HG03378 (cell line): Measurements from ENCODE around the gene ARID3A.
"Not testable (repeated sequence)": the region's sequence is repeated elsewhere in the genome, so short reads cannot be mapped to it uniquely, and the experiment has no call there.

Source experiments
- ATAC-seq: cut with Tn5 transposase; IDR thresholded peaks from one replicate; pipeline ENCODE4 v1.9.1; 2021; ENCODE audit warnings: mild to moderate bottlenecking, moderate library complexity; ENCODE audit not compliant: unreplicated experiment

The ARID3A gene

DNA sequence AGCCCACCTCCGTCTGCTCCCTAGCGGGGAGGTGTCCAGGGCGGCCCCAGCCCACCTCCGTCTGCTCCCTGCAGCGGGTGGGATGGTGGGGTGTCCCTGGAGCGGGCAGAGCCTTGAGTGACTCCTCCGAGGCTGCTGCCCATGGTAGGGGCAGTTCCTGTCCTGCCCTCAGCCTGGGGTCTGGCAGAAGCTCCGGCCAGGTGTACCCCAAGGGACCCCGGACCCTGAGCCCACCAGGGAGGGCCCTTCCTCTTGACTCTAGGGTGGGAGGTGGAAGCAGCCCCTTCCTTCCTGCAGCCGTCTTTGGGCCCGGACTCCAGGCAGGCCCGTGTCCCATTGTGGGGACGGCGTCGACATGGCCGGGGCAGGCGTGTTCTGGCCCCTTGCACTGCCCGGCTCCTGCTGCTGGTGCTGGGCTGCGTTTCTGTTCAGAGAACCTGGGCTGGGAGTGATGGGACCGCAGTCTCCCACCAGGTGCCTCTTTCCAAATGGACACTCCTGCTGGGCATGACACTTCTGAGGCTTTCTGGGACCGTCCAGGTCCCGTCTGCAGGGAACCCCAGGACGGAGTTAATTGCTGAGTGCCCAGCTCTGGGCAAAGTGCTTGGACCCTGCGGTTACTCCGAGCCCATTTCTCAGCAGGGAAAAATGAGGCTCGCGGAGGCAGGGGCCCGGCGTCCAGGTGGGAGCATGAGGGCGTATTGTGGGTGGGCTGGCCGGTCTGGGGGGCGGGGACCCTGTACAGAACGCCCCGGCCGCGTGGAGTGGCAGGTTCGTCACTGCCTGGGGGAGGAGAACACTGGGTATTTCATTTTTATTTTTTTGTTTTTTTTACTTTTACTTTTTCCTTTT is 19.8 kb downstream of the ARID3A start:
- no peak for ATAC-seq

DNA sequence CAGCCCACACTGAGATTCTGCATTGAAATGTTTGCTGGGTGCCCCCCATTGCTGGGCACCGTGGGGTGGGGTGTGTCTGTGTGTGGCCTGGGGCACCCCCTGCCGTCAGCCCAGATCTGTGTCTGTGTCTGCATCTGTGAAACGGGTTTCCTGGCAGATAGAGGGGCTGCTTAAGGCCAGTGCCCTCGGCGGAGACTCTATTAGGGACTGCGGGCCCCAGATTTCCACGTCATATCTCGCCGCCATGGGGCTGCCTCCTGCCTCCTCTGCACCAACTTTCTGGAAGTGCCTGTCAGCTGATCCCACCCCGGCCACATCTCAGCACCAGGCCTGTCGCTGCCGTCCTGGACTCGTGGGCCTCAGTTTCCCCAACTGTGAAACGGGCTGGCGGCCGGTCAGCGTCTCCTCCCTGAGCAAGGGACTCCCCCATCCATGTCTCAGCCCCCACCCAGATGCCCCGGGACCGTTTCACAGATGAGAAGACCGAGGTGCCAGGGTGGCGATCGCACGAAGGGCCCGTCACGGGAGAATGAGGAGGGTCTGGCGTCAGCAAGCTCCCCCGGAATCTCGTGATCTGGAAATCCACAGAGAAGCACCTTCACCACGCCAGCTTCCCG is 21.4 kb downstream of the ARID3A start:
- ATAC-seq: peak; percentile 12

DNA sequence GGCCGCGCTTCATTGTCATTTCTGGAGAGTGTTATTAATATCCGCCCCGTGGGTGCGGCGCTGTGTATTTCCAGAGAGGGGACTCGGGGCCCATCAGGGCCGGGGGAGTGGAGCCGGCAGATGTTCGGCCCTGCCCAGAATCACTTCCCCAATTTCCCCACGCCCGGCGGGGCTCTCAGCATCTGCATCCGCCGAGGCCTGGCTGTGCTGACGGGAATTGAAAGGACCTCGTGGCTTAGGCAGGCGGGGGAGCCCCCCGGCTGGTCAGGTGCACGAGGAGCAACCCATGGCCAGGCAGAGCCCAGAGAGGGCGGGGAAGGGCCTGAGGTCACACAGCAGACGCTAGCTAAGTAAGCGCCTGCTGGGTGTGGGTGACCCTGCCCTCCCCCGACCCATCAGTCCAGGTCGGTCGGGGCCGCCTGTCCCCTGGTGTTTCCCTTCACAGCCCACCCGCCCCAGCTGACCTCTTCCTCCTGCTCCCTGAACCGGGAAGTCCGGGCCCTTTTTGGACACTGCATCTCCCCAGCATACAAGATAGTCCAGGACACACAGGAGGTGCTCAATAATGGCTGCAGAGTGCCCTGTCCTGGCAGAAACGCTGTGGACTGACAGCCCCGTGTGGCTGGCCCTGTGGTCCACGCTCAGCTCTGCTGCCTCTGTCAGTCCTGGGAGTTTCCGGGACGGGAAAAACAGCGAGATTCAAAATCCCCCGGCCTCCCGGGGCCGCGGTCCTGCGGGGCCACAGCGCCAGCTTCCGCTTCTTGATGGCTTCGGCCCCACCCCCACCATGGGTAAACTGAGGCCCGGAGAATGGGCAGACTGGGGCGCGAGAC is 22.1 kb downstream of the ARID3A start:
- ATAC-seq: peak; percentile 60

DNA sequence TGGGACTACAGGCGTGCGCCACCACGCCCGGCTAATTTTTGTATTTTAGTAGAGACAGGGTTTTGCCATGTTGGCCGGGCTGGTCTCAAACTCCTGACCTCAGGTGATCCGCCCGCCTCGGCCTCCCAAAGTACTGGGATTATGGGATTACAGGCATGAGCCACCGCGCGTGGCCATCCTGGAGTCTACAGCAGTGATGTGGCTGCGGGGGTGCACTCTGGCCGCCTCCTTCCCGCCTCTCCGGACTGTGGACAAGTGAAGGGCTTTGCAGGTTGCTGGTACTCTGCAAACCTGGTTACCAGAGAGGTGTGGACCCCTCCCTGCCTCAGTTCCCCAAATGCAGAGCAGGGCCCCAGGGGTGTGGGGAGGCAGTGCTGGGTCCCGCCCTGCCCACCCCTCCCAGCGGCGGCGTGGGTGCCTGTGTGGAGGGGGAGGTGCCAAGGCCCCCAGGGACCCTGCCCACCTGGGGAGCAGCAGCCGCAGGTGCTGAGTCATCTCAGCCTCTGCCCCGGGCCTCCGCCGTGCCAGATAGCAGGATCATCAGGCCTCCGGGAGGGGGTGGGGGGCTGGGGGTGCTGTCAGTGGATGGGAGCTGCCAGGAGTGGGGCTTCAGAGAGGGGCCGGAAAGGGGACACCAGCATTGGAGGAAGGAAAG is 23.1 kb downstream of the ARID3A start:
- ATAC-seq: no peak

DNA sequence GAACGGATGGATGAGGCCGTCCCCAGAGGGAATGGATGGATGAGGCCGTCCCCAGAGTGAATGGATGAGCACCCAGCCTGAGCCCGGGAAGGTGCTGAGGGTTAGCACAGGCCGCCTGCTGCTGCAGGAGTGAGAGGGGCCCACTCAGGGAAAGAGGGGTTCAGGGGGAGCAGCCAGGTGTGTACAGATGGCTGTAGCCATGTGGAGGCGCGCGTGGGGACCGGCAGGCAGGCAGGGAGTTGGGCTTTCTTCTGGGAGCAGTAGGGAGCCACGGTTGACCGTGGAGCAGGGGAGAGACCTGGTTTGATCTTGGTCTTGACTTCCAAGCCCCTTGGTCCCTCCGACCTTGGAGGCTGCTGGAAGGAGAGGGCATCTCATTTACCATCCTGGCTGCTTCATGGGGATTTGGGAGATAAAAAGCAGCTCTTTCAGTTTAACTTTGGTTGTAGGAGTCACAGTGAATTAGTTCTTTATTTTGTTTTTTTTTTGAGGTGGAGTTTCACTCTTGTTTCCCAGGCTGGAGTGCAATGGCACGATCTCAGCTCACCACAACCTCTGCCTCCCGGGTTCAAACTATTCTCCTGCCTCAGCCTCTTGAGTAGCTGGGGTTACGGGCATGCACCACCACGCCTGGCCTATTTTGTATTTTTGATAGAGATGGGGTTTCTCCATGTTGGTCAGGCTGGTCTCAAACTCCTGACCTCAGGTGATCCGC is 24.7 kb downstream of the ARID3A start:
- no peak for ATAC-seq

DNA sequence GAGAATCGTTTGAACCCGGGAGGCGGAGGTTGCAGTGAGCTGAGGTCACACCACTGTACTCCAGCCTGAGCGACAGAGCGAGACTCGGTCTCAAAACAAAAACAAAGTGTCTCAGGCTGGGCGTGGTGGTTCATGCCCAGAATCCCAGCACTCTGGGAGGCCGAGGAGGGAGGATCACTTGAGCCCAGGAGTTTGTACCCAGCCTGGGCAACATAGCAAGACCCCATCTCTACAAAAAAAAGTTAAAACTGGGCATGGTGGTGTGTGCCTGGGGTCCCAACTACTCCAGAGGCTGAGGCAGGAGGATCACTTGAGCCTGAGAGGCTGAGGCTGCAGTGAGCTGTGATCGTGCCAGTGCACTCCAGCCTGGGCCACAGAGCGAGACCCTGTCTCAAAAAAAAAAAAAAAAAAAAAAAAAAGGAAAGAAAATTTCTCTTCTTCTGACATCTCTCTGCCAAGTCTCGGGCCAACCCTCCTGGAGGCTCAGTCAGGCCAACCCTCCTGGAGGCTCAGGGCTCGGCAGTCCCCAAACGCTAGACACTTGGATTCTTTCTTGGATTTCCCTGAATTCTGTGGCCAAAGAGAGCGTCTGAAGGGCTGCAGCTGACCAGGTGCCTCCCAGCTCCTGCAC is 26.3 kb downstream of the ARID3A start:
- ATAC-seq: no peak

DNA sequence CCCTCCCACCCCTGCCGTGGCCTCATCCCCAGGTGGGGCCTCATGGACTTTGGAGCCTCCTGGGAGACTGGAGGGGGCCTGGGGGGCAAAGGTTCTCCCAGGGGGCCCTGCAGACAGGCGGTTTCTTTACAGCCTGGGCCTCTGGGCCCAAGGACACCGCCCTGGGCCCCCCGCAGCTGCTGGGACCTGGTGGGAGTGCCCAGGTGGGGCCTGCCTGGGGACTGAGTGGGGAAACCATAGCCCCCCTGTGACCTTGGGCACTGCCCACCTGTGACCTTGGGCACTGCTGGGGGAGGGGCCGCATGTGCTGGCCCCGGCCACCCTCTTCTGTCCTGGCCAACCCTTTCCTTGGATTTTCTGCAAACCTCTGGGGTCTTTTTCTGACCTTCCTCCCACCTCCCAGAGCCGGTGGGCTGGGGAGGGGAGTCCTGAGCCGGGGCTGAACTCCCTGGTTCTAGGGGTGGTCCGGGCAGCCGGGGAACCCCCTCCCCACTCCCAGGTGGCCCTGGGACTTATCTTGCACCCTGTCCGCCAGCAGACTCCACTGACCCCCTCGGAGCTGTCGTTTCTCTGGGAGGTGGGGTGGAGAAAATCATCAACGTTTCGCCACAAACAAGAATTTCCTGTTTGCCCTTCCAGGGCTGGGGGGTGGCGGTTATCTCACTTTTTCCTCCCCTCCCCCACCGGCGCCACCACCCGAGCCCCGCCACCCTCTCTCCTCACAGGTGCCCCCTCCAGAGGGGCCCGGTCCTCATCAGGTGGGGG is 27.0 kb downstream of the ARID3A start:
- ATAC-seq: no peak

DNA sequence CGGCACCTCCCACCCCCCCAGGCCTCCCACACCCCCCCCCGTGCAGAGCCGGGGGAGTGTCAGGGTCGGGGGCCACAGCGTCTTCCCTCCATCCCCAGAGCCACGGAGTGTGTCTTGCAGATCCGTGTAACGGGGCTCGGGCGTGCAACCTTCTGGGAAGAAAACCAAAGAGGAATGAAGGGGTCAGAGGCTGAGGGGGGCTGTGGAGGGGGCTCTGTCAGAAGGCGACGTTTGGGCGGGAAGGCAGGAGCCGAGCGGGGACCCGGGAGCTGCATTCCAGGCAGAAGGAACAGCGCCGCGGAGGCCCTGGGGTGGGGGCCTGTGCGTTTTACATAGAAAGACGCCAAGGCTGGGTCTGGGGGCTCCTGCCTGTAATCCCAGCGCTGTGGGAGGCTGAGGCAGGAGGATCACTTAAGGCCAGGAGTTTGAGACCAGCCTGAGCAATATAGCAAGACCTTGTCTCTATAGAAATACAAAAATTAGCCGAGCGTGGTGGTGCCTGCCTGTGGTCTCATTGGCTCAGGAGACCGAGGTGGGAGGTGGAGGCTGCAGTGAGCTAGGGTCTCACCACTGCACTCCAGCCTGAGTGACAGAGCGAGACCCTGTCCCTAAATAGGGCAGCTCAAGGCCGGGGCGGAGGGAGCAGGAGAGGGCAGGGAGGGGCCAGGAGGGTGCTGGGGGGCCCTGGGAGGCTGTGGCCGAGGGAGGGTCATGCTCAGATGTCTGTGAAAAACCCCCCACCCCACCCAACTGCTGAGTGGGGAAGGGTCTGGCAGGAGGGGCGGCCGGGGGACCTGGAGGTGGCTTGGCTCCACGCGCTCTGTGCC is 27.8 kb downstream of the ARID3A start:
- ATAC-seq: no peak

DNA sequence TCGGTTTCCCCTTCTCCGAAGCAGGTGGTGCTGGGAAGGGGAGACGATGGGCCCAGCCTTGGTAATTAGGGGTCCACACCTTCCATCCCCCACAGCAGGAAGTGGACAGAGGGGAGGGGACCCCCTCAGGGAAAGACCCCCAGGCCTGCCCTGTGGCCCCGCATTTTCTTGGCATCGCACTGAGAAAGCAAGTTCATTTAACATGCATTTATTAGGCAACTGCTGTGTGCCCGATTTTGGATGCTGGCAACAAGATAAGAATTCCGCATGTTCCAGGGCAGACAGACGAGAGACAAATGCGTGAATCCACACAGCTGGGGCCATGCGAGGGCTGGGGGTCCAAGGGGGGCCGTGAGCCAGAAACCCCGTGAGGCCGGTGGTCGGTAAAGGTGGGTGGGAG is 28.4 kb downstream of the ARID3A start:
- no peak for ATAC-seq

DNA sequence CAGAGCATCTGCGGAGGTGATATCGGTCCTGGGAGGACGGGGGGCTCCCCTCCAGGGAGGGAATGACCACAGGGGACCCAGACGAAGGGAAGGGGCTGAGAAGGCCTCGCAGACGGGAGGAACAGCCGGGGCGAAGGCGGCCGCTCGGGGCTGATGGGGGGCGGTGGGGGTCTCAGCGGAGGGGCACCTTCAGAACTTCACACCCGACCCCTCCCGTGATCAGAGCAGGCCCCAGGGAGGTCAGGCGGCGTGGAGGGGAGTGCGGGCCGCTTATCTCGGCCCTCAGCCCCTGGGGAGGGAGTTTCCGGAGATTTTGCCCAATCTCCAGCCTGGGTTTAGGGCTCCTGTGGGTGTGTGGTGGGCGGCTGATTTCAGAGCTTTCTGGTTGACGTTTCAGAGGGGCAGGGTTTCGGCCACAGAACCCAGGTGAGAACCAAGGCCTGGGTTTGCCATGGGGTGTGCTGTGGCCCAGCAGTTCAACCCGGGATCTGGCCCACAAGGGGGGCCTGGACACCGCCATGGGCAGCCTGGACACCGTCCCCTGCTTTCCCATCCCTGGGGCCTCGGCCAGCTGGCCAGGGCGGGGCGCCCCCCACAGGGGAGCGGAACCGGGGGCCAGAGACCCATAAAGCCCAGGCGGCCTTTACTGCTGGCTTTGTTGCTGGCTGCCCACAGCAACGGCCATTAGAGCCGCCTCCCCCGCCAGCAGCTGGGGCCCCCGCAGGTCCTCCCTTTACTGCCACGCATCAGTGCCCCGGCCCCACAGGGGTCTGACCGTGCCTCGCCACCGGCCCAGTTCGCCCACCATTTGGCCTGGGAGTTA is 29.0 kb downstream of the ARID3A start:
- ATAC-seq: no peak

DNA sequence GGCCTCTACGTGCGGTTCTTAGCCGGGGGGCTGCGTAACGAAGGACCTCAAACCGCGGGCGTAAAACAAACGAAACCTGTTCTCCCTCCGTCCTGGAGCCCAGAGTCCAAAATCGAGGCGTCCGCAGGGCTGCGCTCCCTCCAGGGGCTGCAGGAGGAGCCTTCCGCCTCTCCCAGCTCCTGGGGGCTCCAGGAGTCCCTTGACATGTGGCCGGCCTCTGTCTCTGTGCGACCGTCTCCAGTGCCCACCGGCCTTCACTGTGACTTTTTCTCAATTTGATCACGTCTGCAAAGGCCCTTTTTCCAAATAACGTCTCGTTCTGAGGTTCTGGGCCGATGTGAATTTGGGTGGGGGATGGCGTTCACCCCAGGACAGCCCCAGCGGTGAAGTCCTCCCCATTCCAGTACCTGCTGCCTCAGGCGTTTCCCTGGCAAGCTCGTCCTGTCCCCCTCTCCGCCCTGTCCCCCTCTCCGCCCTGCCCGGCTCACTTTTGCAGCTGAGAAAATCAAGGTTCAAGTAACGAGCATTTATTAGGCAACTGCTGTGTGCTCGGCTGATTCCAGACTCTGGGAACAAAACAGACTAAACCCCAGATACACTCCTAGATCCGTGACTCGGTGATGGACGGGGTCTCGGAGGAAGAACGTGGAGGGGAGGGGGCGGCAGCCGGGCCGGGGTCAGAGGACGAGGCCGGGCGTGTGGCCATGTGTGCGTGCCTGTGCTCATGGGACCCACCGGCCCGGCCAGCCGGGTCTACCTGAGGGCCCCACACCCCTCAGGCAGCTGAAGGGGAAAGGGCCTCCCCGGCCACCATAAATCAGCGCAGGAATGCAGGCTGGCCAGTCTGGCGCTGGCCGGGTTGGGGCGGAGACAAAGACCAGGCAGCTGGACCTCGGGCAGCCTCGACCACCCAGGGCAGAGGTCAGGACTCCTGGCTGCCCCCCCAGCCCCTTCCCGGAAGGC is 30.2 kb downstream of the ARID3A start:
- ATAC-seq: no peak

DNA sequence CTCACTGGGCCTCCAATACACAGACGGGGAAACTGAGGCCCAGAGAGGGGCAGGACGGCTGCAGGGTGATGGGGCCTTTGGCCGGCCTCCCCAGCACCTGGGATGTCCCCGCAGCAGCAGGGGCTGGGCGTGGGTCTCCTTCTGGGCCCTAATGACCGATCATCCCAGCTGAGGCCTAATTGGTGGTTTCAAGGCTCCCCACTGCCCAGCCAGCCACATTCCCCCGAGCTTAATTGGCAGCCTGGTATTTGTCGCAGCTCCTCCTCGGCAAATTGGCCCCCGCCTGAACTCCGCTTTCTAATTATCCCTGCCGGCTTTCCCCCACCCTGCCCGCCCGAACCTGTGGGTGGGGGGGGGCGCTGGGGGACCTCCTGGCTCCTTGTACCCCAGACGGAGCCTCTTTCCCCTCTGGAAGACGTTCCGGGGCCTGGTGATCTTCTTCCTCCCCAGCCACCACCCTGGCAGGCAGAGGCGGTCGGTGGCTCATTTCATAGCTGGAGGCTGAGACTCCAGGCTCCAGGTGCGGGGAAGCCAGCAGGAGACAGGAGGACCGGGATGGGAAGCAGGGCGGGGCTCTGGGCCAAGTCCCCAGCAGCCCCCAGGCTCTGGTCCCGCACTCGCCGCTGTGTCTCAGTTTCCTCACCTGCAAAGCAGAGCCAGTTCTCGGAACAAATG is 31.1 kb downstream of the ARID3A start:
- ATAC-seq: no peak

DNA sequence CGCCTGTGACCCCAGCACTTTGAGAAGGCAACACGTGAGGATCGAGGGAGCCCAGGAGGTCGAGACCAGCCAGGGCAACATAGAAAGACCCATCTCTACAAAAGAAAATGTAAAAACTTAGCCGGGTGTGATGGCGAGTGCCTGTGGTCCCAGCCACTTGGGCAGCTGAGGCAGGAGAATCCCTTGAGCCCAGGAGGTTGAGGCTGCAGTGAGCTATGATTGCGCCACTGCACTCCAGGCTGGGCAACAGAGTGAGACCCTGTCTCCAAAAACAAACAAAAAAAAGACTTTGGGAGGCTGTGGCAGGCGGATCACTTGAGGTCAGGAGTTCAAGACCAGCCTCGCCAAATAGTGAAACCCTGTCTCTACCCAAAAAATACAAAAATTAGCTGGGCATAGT is 31.7 kb downstream of the ARID3A start:
- ATAC-seq: not testable (repeated sequence)

DNA sequence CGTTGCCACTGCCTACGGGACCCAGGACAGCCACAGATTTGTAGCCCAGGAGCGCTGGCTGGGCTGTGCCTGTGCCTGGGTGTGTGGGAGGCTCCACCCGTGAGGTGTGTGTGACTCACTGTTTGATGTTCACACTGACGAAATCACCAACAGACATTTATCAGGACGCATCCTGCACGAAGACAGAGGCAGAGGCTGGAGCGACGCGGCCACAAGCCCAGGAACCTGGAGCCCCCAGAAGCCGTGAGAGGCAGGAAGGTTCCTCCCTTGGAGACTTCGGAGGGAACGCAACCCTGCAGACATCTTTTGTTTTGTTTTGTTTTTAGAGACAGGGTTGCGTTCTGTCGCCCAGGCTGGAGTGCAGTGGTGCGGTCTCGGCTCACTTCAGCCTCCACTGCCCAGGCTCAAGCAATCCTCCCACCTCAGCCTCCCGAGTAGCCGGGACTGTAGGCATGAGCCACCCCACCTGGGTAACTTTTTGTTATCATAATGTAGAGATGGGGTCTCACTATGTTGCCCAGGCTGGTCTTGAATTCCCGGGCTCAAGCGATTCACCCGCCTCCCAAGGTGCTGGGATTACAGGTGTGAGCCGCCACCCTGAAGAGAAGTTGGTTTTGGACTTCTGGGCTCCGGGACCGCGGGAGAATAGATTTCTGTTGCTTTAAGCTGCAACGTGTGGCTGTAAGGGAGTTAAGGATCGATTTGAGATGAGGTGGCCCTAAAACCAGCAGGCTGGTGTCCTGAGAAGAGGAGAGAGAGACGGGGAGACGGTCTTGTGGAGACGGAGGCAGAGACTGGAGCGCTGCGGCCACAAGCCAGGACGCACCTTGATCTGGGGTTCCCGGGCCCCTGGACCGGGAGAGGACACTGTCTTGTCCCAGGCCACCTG is 33.4 kb downstream of the ARID3A start:
- ATAC-seq: no peak

DNA sequence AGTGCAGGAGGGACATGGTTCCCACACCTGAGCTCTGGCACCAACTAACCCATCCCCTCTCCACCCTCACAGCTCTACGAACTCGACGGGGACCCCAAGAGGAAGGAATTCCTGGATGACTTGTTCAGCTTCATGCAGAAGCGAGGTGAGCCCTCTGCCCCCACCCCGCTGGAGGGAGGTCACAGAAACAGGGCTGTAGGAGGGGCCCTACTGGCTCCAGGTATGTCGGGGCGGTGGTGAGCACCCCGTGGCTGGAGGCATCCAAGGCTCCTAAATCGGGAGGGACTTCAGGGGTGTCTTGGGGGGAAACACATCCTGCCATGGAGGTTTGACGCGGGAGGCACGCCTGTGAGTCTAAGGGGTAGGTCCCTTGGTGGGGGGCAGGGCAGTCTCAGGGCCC is 34.2 kb downstream of the ARID3A start:
- no peak for ATAC-seq
